ENCODE measurements around the gene MAGI2. TPM values are rescaled to one million over a fixed set of nuclear protein-coding genes. Genes with fewer than 3 reads are reported as not detected.

The MAGI2 gene
- total RNA-seq, 2 experiments from 2014 or later, result 0.03 to 0.17 TPM

GRCh38 chr7:78260826-78261225 lies 1192.6 kb downstream of the MAGI2 start:
- intact Hi-C loops (cut with micrococcal nuclease; ENCODE audit: unreplicated experiment), result no loop called here
- TF ChIP-seq EZH2phosphoT487 (IDR thresholded peaks at IDR 0.05; ENCODE audit: borderline replicate concordance, low read depth, low read length) (no peak), CTCF (conservative IDR thresholded peaks at IDR 0.05; ENCODE audit: low read length) (no peak)
- H2AFZ ChIP-seq (ENCODE audit: low read length), result peak overlapping the region; percentile 8; the same call in 1 of the 2 replicates
- no peak overlapping the region for H3K4me2 ChIP-seq (ENCODE audit: low read length)
- no peaks in the 10 kb centered on the region for H3K9me3 ChIP-seq (ENCODE audit: low read length)
- H4K20me1 ChIP-seq (ENCODE audit: insufficient read depth, low read length), result no peaks in the 10 kb centered on the region
- H3K4me1 ChIP-seq (ENCODE audit: insufficient read depth, low read length, poor library complexity, severe bottlenecking), result peaks cover 81% of the 10 kb centered on the region
- H3K9me2 ChIP-seq (ENCODE audit: insufficient read depth, low read length), result no peaks in the 10 kb centered on the region
- no peak overlapping the region for H3K27ac ChIP-seq (ENCODE audit: low read depth, low read length, poor library complexity, severe bottlenecking)
- H3K36me3 ChIP-seq (ENCODE audit: insufficient read depth, low read length), result no peaks in the 10 kb centered on the region
- ChIA-PET POLR2A (no interaction called here), CTCF (ENCODE audit: unreplicated experiment) (no interaction called here)
- H3K79me2 ChIP-seq (ENCODE audit: insufficient read depth, low read depth, low read length), result no peaks in the 10 kb centered on the region
- H3K4me3 ChIP-seq (ENCODE audit: low read depth, low read length, poor library complexity, severe bottlenecking), result no peak overlapping the region
- DNase-seq (ENCODE audit: low spot score), result no peak
- BruUV-seq (replicated peaks), result no TSS peak

- BruUV-seq (replicated peaks), result no TSS peak
- H3K9me2 ChIP-seq (ENCODE audit: insufficient read depth, low read length), result no peaks in the 10 kb centered on the region
- peaks cover 5% of the 10 kb centered on the region; the same call in 1 of the 2 replicates for H3K9me3 ChIP-seq (ENCODE audit: low read length)
- peaks cover 72% of the 10 kb centered on the region for H3K4me1 ChIP-seq (ENCODE audit: insufficient read depth, low read length, poor library complexity, severe bottlenecking)
- H3K36me3 ChIP-seq (ENCODE audit: insufficient read depth, low read length), result no peaks in the 10 kb centered on the region; the same call in 1 of the 2 replicates
- H3K4me2 ChIP-seq (ENCODE audit: low read length), result peak overlapping the region; percentile 66
- DNase-seq (ENCODE audit: low spot score), result peak; percentile 92
- H4K20me1 ChIP-seq (ENCODE audit: insufficient read depth, low read length), result no peaks in the 10 kb centered on the region
- H3K79me2 ChIP-seq (ENCODE audit: insufficient read depth, low read depth, low read length), result no peaks in the 10 kb centered on the region
- H3K27ac ChIP-seq (ENCODE audit: low read depth, low read length, poor library complexity, severe bottlenecking), result peak overlapping the region; percentile 88
- CTCF ChIA-PET (ENCODE audit: unreplicated experiment), result no interaction called here
- peak overlapping the region; percentile 16 for H3K4me3 ChIP-seq (ENCODE audit: low read depth, low read length, poor library complexity, severe bottlenecking)
- no peak for TF ChIP-seq CTCF (conservative IDR thresholded peaks at IDR 0.05; ENCODE audit: low read length)
- TF ChIP-seq EZH2phosphoT487 (IDR thresholded peaks at IDR 0.05; ENCODE audit: borderline replicate concordance, low read depth, low read length), result no peak
- POLR2A ChIA-PET, result interaction anchor here (0.8 kb wide), 1 partner anchor 10 kb away, joined by 3 read pairs; no protein-coding TSS in a partner anchor
- intact Hi-C loops (cut with micrococcal nuclease; ENCODE audit: unreplicated experiment), result loop anchor here (2.0 kb wide), 1 partner anchor 50 kb away; no protein-coding TSS in a partner anchor
- peak overlapping the region; percentile 82 for H2AFZ ChIP-seq (ENCODE audit: low read length)
These were observed 1198.8 kb downstream of the MAGI2 start for GRCh38 chr7:78254726-78255055.

GRCh38 chr7:78253850-78254725 lies 1199.4 kb downstream of the MAGI2 start:
- BruUV-seq (replicated peaks), result no TSS peak
- Histone ChIP-seq H2AFZ (ENCODE audit: low read length) (peak overlapping the region; percentile 82; the same call in 1 of the 2 replicates), H3K4me2 (ENCODE audit: low read length) (peak overlapping the region; percentile 66), H3K9me2 (ENCODE audit: insufficient read depth, low read length) (no peaks in the 10 kb centered on the region), H3K4me3 (ENCODE audit: low read depth, low read length, poor library complexity, severe bottlenecking) (peak overlapping the region; percentile 35), H3K36me3 (ENCODE audit: insufficient read depth, low read length) (no peaks in the 10 kb centered on the region; the same call in 1 of the 2 replicates), H4K20me1 (ENCODE audit: insufficient read depth, low read length) (no peaks in the 10 kb centered on the region), H3K79me2 (ENCODE audit: insufficient read depth, low read depth, low read length) (no peaks in the 10 kb centered on the region), H3K9me3 (ENCODE audit: low read length) (peaks cover 11% of the 10 kb centered on the region), H3K4me1 (ENCODE audit: insufficient read depth, low read length, poor library complexity, severe bottlenecking) (peaks cover 66% of the 10 kb centered on the region), H3K27ac (ENCODE audit: low read depth, low read length, poor library complexity, severe bottlenecking) (peak overlapping the region; percentile 88)
- peak; percentile 22 for DNase-seq (ENCODE audit: low spot score)
- ChIA-PET CTCF (ENCODE audit: unreplicated experiment) (no interaction called here), POLR2A (interaction anchor here (0.8 to 1.0 kb wide), 2 partner anchors 11 kb away, joined by 3 read pairs; no protein-coding TSS in a partner anchor)
- intact Hi-C loops (cut with micrococcal nuclease; ENCODE audit: unreplicated experiment), result loop anchor here (2.0 kb wide), 1 partner anchor 51 kb away; no protein-coding TSS in a partner anchor
- no peak for TF ChIP-seq CTCF (conservative IDR thresholded peaks at IDR 0.05; ENCODE audit: low read length)
- no peak for TF ChIP-seq EZH2phosphoT487 (IDR thresholded peaks at IDR 0.05; ENCODE audit: borderline replicate concordance, low read depth, low read length)
